Spinal cord (tissue), 10 donors: ENCODE measurements around the gene ITPK1. TPM values are rescaled to one million over a fixed set of nuclear protein-coding genes. Genes with fewer than 3 reads are reported as not detected.

ENCODE experiments used
- DNase-seq, 6 donors: peaks; one replicate each; pipeline versions ENCODE4 v3.0.0 to v3.0.0-alpha.2; 2013 to 2015; ENCODE audit warnings: low spot score in 6 of 6, low read depth in 4 of 6
- H3K27ac ChIP-seq: one replicate; pipeline ENCODE4 v1.5.1; 2013; ENCODE audit warnings: low read depth, low read length, control low read depth
- H3K27me3 ChIP-seq: one replicate; pipeline ENCODE4 v1.6.1; 2013; ENCODE audit warnings: low read length; ENCODE audit not compliant: control insufficient read depth, insufficient read depth
- H3K36me3 ChIP-seq: one replicate; pipeline ENCODE4 v1.6.1; 2013; ENCODE audit warnings: low read length; ENCODE audit not compliant: control insufficient read depth, insufficient read depth
- H3K4me1 ChIP-seq: one replicate; pipeline ENCODE4 v1.6.1; 2013; ENCODE audit warnings: low read length; ENCODE audit not compliant: control insufficient read depth, insufficient read depth
- H3K4me3 ChIP-seq: one replicate; pipeline ENCODE4 v1.5.1; 2013; ENCODE audit warnings: low read depth, low read length, control low read depth
- H3K9me3 ChIP-seq: one replicate; pipeline ENCODE4 v1.6.1; 2013; ENCODE audit warnings: low read length; ENCODE audit not compliant: control insufficient read depth, insufficient read depth
- WGBS: methylation state at CpG from one replicate; pipeline ENCODE4 v1.1.5; 2013; ENCODE audit warnings: missing lambda C conversion rate; ENCODE audit not compliant: insufficient coverage; 5-methylcytosine and 5-hydroxymethylcytosine counted together
- polyA plus RNA-seq, 2 donors: library from polyadenylated mRNA; unstranded; fragments of 120-200 nt; gene quantifications; one replicate each; pipeline ENCODE4 v1.2.1, GENCODE V29; 2013; ENCODE audit not compliant: insufficient read length in 2 of 2
- total RNA-seq, 2 donors: library from RNA; depleted of rRNA in 1 of 2; stranded (reverse); fragments of 120-200 nt in 1 of 2; fragments of >200 nt in 1 of 2; gene quantifications; one replicate each; pipeline versions ENCODE4 v1.2.3 to v1.2.4, GENCODE V29; 2013 to 2014
- donor health status: healthy.

Gene ITPK1
- total and polyA plus RNA-seq, 4 donors: 33.8 to 147 (median 83.3) TPM

DNA sequence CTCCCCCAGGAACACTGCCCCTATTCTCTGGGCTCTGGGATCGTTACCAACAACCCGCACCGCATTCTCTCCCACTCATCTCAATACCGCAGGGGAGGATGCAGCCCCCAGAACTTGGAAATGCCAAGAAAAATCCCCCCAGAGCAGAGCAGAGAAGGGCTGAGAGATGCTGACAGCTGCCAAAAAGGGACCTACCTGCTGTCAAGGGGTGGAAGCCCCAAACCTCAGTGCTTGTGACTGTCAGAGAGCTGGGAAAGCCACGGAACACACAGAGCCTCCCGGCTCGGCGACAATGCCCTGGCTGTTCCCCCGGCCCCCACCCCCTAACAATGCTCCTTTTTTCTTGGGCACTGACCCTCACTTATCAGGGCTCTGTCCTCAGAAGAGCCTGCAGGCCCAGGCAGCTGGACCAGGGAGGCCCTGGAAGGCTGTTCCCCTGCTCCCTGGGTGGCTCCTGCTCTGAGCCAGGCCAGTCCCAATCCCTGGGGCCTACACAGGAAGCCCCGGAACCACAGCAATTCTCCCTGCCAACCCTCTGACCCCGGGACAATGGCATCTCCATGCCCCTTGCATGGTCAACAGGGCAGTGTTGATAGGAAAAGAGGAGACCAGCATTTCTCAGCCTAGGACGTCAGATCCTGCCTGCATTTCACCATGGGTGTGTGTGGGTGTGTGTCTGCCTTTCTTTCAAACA lies 78.9 kb downstream of the ITPK1 start:
- DNase-seq: peak in 3 of 6 donors; percentile 47 to 79 (median 57)
- no peaks in the 10 kb centered on the region for H3K9me3 ChIP-seq
- H3K4me3 ChIP-seq: no peak overlapping the region
- H3K27ac ChIP-seq: peak overlapping the region; percentile 92
- 30% methylated on average over 11 of the region's 12 CpGs for WGBS
- H3K27me3 ChIP-seq: no peaks in the 10 kb centered on the region
- H3K4me1 ChIP-seq: peaks cover 85% of the 10 kb centered on the region
- peaks cover 8% of the 10 kb centered on the region for H3K36me3 ChIP-seq

- Histone ChIP-seq H3K4me1 (peaks cover 84% of the 10 kb centered on the region), H3K27ac (peak overlapping the region; percentile 92)
Measured at GRCh38 chr14:93035917-93036651, 79.6 kb downstream of the ITPK1 start.

DNA sequence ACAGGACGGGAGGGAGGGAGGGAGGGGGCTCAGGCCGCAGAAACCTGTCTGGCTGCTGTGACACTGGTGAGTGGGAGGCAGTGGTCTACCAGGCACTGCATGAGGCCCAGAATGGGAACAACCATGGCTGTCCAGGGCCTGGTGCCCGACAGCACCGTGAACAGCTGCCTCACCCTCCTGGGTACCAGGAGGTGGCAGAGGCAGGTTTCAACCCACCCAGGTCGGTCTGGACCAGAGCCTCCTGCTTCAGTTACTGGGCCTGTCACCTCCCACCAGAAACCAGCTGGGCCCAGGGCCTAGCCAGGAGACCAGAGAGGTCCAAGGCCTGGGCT lies 80.2 kb downstream of the ITPK1 start:
- H3K27ac ChIP-seq: peak overlapping the region; percentile 92
- H3K4me3 ChIP-seq: no peak overlapping the region
- 79% methylated on average over 5 of the region's 5 CpGs for WGBS

More at GRCh38 chr14:93035917-93036651, 79.6 kb downstream of the ITPK1 start:
- H3K4me3 ChIP-seq: no peak overlapping the region
- H3K27me3 ChIP-seq: no peaks in the 10 kb centered on the region
- peaks cover 3% of the 10 kb centered on the region for H3K36me3 ChIP-seq
- peak in 2 of 6 donors; percentile 79 to 86 for DNase-seq
- no peaks in the 10 kb centered on the region for H3K9me3 ChIP-seq
- 33% methylated on average over 22 of the region's 22 CpGs for WGBS

GRCh38 chr14:93034671-93034994 lies 81.1 kb downstream of the ITPK1 start:
- H3K4me3 ChIP-seq: no peak overlapping the region
- peaks cover 82% of the 10 kb centered on the region for H3K4me1 ChIP-seq
- no peaks in the 10 kb centered on the region for H3K9me3 ChIP-seq
- 77% methylated on average over 5 of the region's 5 CpGs for WGBS
- peak overlapping the region; percentile 31 for H3K27ac ChIP-seq
- H3K36me3 ChIP-seq: peaks cover 2% of the 10 kb centered on the region
- DNase-seq: no peak
- no peaks in the 10 kb centered on the region for H3K27me3 ChIP-seq

More for the DNA sequence above, 80.2 kb downstream of the ITPK1 start:
- no peaks in the 10 kb centered on the region for H3K27me3 ChIP-seq
- DNase-seq: no peak
- H3K4me1 ChIP-seq: peaks cover 84% of the 10 kb centered on the region
- peaks cover 2% of the 10 kb centered on the region for H3K36me3 ChIP-seq
- H3K9me3 ChIP-seq: no peaks in the 10 kb centered on the region

GRCh38 chr14:93033983-93034670 lies 81.6 kb downstream of the ITPK1 start:
- Histone ChIP-seq H3K4me3 (no peak overlapping the region), H3K36me3 (peaks cover 2% of the 10 kb centered on the region), H3K27me3 (no peaks in the 10 kb centered on the region), H3K27ac (peak overlapping the region; percentile 31), H3K4me1 (peaks cover 84% of the 10 kb centered on the region), H3K9me3 (no peaks in the 10 kb centered on the region)
- DNase-seq: peak in 1 of 6 donors; percentile 24
- 71% methylated on average over 6 of the region's 7 CpGs for WGBS

GRCh38 chr14:93033084-93033982 lies 82.4 kb downstream of the ITPK1 start:
- H3K4me3 ChIP-seq: no peak overlapping the region
- peaks cover 2% of the 10 kb centered on the region for H3K36me3 ChIP-seq
- no peak for DNase-seq
- H3K27me3 ChIP-seq: no peaks in the 10 kb centered on the region
- 74% methylated on average over 6 of the region's 6 CpGs for WGBS
- H3K27ac ChIP-seq: peak overlapping the region; percentile 10
- no peaks in the 10 kb centered on the region for H3K9me3 ChIP-seq
- peaks cover 88% of the 10 kb centered on the region for H3K4me1 ChIP-seq

GRCh38 chr14:93032421-93032936 lies 83.2 kb downstream of the ITPK1 start:
- peak overlapping the region; percentile 10 for H3K27ac ChIP-seq
- 66% methylated on average over 9 of the region's 11 CpGs for WGBS
- no peak for DNase-seq
- H3K4me3 ChIP-seq: no peak overlapping the region
- peaks cover 6% of the 10 kb centered on the region for H3K36me3 ChIP-seq
- H3K27me3 ChIP-seq: no peaks in the 10 kb centered on the region
- H3K4me1 ChIP-seq: peaks cover 95% of the 10 kb centered on the region
- no peaks in the 10 kb centered on the region for H3K9me3 ChIP-seq

GRCh38 chr14:93031505-93032315 lies 84.0 kb downstream of the ITPK1 start:
- no peak for DNase-seq
- peak overlapping the region; percentile 50 for H3K27ac ChIP-seq
- H3K9me3 ChIP-seq: no peaks in the 10 kb centered on the region
- H3K36me3 ChIP-seq: peaks cover 6% of the 10 kb centered on the region
- 95% methylated on average over 7 of the region's 15 CpGs for WGBS
- no peak overlapping the region for H3K4me3 ChIP-seq
- no peaks in the 10 kb centered on the region for H3K27me3 ChIP-seq
- peaks cover 87% of the 10 kb centered on the region for H3K4me1 ChIP-seq
